HG02884 (cell line): ENCODE results near the gene EXOC6B.

Source experiments
- ATAC-seq: cut with Tn5 transposase; IDR thresholded peaks from one replicate; pipeline ENCODE4 v1.9.1; 2021; ENCODE audit warnings: mild to moderate bottlenecking, moderate library complexity; ENCODE audit not compliant: unreplicated experiment

EXOC6B gene

GRCh38 chr2:72825257-72826155 is at the start of gene EXOC6B:
TSS of gene EXOC6B (minus strand) at chr2:72826033.
- peak; percentile 95 for ATAC-seq

GRCh38 chr2:72871880-72872279 is 46.0 kb upstream of the EXOC6B start:
- ATAC-seq = no peak

GRCh38 chr2:72871060-72871459 is 45.2 kb upstream of the EXOC6B start:
- ATAC-seq = no peak

GRCh38 chr2:72864500-72864899 is 38.7 kb upstream of the EXOC6B start:
- ATAC-seq = peak; percentile 49

GRCh38 chr2:72863046-72863445 is 37.2 kb upstream of the EXOC6B start:
- ATAC-seq = no peak

GRCh38 chr2:72862239-72862988 is 36.6 kb upstream of the EXOC6B start:
- peak; percentile 91 for ATAC-seq

GRCh38 chr2:72859831-72860262 is 34.0 kb upstream of the EXOC6B start:
- peak; percentile 57 for ATAC-seq

GRCh38 chr2:72851333-72851732 is 25.5 kb upstream of the EXOC6B start:
- no peak for ATAC-seq

- ATAC-seq = no peak
These were observed 23.3 kb upstream of the EXOC6B start for GRCh38 chr2:72849138-72849462.

GRCh38 chr2:72848436-72849137 is 22.8 kb upstream of the EXOC6B start:
- no peak for ATAC-seq

- no peak for ATAC-seq
These were observed 21.9 kb upstream of the EXOC6B start for GRCh38 chr2:72847534-72848315.

GRCh38 chr2:72846171-72847095 is 20.6 kb upstream of the EXOC6B start:
- peak; percentile 82 for ATAC-seq

- ATAC-seq = no peak
These were observed 17.5 kb upstream of the EXOC6B start for GRCh38 chr2:72843301-72843700.

- ATAC-seq = no peak
These were observed 15.8 kb upstream of the EXOC6B start for GRCh38 chr2:72841462-72842125.

- ATAC-seq = no peak
These were observed 14.2 kb upstream of the EXOC6B start for GRCh38 chr2:72840066-72840465.

GRCh38 chr2:72837171-72837570 is 11.3 kb upstream of the EXOC6B start:
- ATAC-seq = no peak

GRCh38 chr2:72835403-72835802 is 9.6 kb upstream of the EXOC6B start:
- no peak for ATAC-seq

- ATAC-seq = no peak
These were observed 8.8 kb upstream of the EXOC6B start for GRCh38 chr2:72834596-72834995.

GRCh38 chr2:72833084-72833714 is 7.4 kb upstream of the EXOC6B start:
- ATAC-seq = no peak
